NT2/D1 (cell line): ENCODE results near the gene VEPH1.

Experiments
- SUZ12 ChIP-seq: IDR thresholded peaks from 2 replicates; pipeline ENCODE4 v1.6.1; 2011; ENCODE audit not compliant: insufficient read length, insufficient read depth; ENCODE audit errors: extremely low read depth
- YY1 ChIP-seq: IDR thresholded peaks from 2 replicates; pipeline ENCODE4 v1.6.1; 2011; ENCODE audit not compliant: insufficient read length, insufficient read depth
- ZNF274 ChIP-seq: IDR thresholded peaks from 2 replicates; pipeline ENCODE4 v1.6.1; 2011; ENCODE audit warnings: mild to moderate bottlenecking, low read depth, low read length

DNA sequence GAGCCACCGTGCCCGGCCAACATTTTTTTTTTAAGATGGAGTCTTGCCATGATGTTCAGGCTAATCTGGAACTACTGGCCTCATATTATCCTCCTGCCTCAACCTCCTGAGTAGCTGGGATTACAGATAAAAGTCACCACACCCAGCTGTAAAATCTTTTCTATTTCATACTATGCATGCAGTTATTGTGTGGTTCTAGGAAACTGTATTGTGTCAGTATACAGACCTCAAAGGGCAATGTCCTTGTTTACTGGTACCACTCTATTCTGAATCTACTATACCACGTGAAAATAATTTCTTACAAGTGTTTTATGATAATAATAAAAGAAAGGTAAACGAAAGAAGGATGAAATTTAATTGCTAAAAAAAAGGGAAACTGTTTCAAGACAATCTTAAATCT lies 190.0 kb downstream of the VEPH1 start:
- TF ChIP-seq YY1 (no peak), ZNF274 (no peak), SUZ12 (no peak)
